BJ (cell line): ENCODE results near the gene ABCB1. TPM values are rescaled to one million over a fixed set of nuclear protein-coding genes. Genes with fewer than 3 reads are reported as not detected.

Experiments used
- CTCF ChIA-PET: fragments of 350-600 bp; formaldehyde crosslinking; extraction: SDS; loops from one replicate; lab custom pipeline; 2021; ENCODE audit warnings: antibody characterized with exemption, inconsistent platforms; lab: Yijun Ruan, JAX
- POLR2A ChIA-PET: fragments of 300-600 bp; sonication (Branson Sonifier 250); formaldehyde crosslinking; extraction: SDS; loops from one replicate; lab custom pipeline; 2021; ENCODE audit warnings: antibody characterized with exemption; lab: Charles Lee
- DNase-seq: peaks from one replicate; pipeline ENCODE4 v3.0.0-alpha.2; 2011; ENCODE audit warnings: low read depth
- H3K27me3 ChIP-seq: 2 replicates; pipeline ENCODE4 v1.6.0; 2011; ENCODE audit warnings: low read length; ENCODE audit not compliant: control insufficient read depth, insufficient read depth
- H3K36me3 ChIP-seq: 2 replicates; pipeline ENCODE4 v1.5.1; 2011; ENCODE audit warnings: low read length; ENCODE audit not compliant: control insufficient read depth, insufficient read depth
- H3K4me3 ChIP-seq: 2 replicates; pipeline ENCODE4 v1.5.1; 2011; ENCODE audit warnings: low read depth, mild to moderate bottlenecking, control low read depth, low read length
- CTCF ChIP-seq: IDR thresholded peaks from 2 replicates; pipeline ENCODE4 v1.5.1; 2011; ENCODE audit warnings: low read depth, mild to moderate bottlenecking, control low read depth, inconsistent platforms, low read length, moderate library complexity; ENCODE audit not compliant: insufficient read depth
- polyA plus RNA-seq: library from polyadenylated mRNA; depleted of rRNA; stranded (reverse); fragments of >200 nt; gene quantifications from 2 replicates; pipeline ENCODE4 v1.2.3, GENCODE V29; 2011

ABCB1 gene
- polyA plus RNA-seq, 1 experiment: 0.25 TPM

DNA sequence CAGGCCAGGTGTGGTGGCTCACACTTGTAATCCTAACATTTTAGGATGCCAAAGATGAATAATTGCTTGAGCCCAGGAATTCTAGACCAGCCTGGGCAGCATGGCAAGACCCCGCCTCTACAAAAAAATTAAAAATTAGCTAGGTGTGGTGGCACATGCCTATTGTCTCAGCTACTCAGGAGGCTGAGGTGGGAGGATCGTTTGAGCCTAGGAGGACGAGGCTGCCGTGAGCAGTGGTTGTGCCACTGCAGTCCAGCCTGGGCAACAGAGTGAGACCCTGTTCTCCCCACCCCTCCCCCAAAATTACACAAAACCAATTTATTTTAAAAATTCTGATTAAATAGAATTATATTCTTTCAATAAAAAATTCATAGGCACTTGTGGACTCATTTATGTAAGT is 39.0 kb downstream of the ABCB1 start:
- no peak overlapping the region for H3K4me3 ChIP-seq
- CTCF ChIA-PET: interaction anchor here (1.3 kb wide), 1 partner anchor 12 kb away, joined by 3 read pairs; no protein-coding TSS in a partner anchor
- POLR2A ChIA-PET: no interaction called here
- H3K36me3 ChIP-seq: no peaks in the 10 kb centered on the region
- no peak for DNase-seq
- TF ChIP-seq CTCF: no peak
- no peaks in the 10 kb centered on the region for H3K27me3 ChIP-seq

DNA sequence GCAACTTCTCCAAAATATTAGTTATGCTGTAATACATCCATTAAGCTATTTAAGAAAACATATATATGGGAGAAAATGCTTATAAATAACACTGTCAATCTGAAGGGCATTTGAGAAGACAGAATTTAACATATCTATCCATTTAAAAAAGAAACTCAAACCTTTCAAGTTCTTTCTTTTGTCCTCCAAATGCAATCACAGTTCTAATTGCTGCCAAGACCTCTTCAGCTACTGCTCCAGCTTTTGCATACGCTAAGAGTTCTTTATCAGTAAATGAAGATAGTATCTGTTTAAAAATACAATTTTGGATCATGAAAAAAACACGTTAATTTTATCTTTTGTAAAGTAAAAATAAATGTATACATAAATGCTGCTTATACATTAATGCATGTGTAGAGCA is 39.6 kb downstream of the ABCB1 start:
- ChIA-PET CTCF (interaction anchor here (1.3 kb wide), 1 partner anchor 12 kb away, joined by 3 read pairs; no protein-coding TSS in a partner anchor), POLR2A (no interaction called here)
- Histone ChIP-seq H3K27me3 (no peaks in the 10 kb centered on the region), H3K36me3 (no peaks in the 10 kb centered on the region), H3K4me3 (no peak overlapping the region)
- DNase-seq: no peak
- no peak for TF ChIP-seq CTCF

DNA sequence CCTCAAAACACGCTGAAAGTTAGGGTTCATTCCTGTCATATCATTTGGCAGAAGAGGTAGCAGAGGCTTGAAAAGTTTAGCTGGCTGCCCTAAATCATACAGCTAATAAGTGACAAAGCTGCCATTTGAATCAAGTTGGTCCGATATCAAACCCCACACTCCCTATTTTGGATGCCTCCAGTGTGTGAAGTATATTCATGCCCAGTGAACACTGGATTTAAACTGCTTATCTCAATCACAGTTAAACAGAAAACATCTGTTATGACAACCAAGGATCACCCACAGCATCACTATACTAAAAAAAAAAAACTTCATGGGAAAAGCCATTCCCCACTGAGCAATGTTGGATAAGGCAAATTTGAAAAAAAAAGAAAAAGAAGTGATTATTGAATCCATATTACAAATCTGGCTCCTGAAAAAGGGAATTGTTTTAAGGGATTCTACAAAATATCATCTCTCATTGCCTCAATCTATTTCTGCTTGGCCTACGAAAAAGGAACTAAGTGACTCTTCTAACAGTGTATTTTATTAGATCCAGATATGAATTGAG is 48.3 kb downstream of the ABCB1 start:
- CTCF ChIA-PET: interaction anchor here (0.7 kb wide), 1 partner anchor 26 kb away, joined by 3 read pairs; no protein-coding TSS in a partner anchor

GRCh38 chr7:87548123-87548919 is 52.4 kb downstream of the ABCB1 start:
- CTCF ChIA-PET: interaction anchor here (0.5 kb wide), 1 partner anchor 662 kb away, joined by 4 read pairs; no protein-coding TSS in a partner anchor

More for the DNA sequence above, 48.3 kb downstream of the ABCB1 start:
- H3K27me3 ChIP-seq: no peaks in the 10 kb centered on the region
- POLR2A ChIA-PET: no interaction called here
- TF ChIP-seq CTCF: no peak
- no peak for DNase-seq
- H3K36me3 ChIP-seq: no peaks in the 10 kb centered on the region
- H3K4me3 ChIP-seq: no peak overlapping the region

More at GRCh38 chr7:87548123-87548919, 52.4 kb downstream of the ABCB1 start:
- Histone ChIP-seq H3K36me3 (no peaks in the 10 kb centered on the region), H3K27me3 (no peaks in the 10 kb centered on the region), H3K4me3 (no peak overlapping the region)
- no peak for DNase-seq
- POLR2A ChIA-PET: no interaction called here
- TF ChIP-seq CTCF: no peak
